Non-pigmented ciliary epithelial cell (primary cell): ENCODE data around the gene IGSF9.

Source experiments
- DNase-seq: peaks from one replicate; pipeline ENCODE4 v3.0.0-alpha.2; 2010; ENCODE audit warnings: low read depth

IGSF9 gene

GRCh38 chr1:159931795-159932173 is 13.6 kb downstream of the IGSF9 start:
- DNase-seq, result no peak

- no peak for DNase-seq
These were observed 14.2 kb downstream of the IGSF9 start for GRCh38 chr1:159931101-159931794.

GRCh38 chr1:159930634-159931033 is 14.8 kb downstream of the IGSF9 start:
- DNase-seq, result no peak

GRCh38 chr1:159930216-159930615 is 15.2 kb downstream of the IGSF9 start:
- no peak for DNase-seq

- no peak for DNase-seq
These were observed 16.0 kb downstream of the IGSF9 start for GRCh38 chr1:159929155-159930051.

- no peak for DNase-seq
These were observed 16.8 kb downstream of the IGSF9 start for GRCh38 chr1:159928491-159929050.

- DNase-seq, result no peak
These were observed 17.5 kb downstream of the IGSF9 start for GRCh38 chr1:159927849-159928431.

- DNase-seq, result no peak
These were observed 18.1 kb downstream of the IGSF9 start for GRCh38 chr1:159927211-159927848.

- DNase-seq, result no peak
These were observed 19.7 kb downstream of the IGSF9 start for GRCh38 chr1:159925719-159926078.

- peak; percentile 65 for DNase-seq
These were observed 20.4 kb downstream of the IGSF9 start, which contains the start of gene TAGLN2 for GRCh38 chr1:159924791-159925718. TAGLN2 (minus strand) TSS chr1:159925507; CDS start chr1:159920509, 4,998 bp downstream.

- no peak for DNase-seq
These were observed 21.2 kb downstream of the IGSF9 start for GRCh38 chr1:159924025-159924790.

- peak; percentile 67 for DNase-seq
These were observed 22.0 kb downstream of the IGSF9 start for GRCh38 chr1:159923203-159924024.

GRCh38 chr1:159922511-159923202 is 22.8 kb downstream of the IGSF9 start:
- DNase-seq, result no peak

GRCh38 chr1:159921700-159922504 is 23.5 kb downstream of the IGSF9 start:
- no peak for DNase-seq

- DNase-seq, result no peak
These were observed 24.2 kb downstream of the IGSF9 start for GRCh38 chr1:159921251-159921650.

- DNase-seq, result no peak
These were observed 24.8 kb downstream of the IGSF9 start for GRCh38 chr1:159920651-159921050.

- no peak for DNase-seq
These were observed 25.2 kb downstream of the IGSF9 start for GRCh38 chr1:159920202-159920601.
